ENCODE results near the gene ZBBX. TPM values are rescaled to one million over a fixed set of nuclear protein-coding genes. Genes with fewer than 3 reads are reported as not detected.

ZBBX gene
- total and polyA plus RNA-seq, 9 of the 15 experiments (the other 6 are each of a cell fraction or from before 2014, with no cell fraction given) = not detected

- Histone ChIP-seq H3K9me3 (replicated peaks; ENCODE audit: control insufficient read depth, insufficient read depth, low read depth, low read length) (0 out of 2 replicates have a peak, but pooled peaks cover 2% of the 10 kb centered on the region), H3K79me2 (ENCODE audit: control insufficient read depth, insufficient read depth, low read length) (no peaks in the 10 kb centered on the region), H3K27me3 (ENCODE audit: control insufficient read depth in 2 of 2, insufficient read depth in 2 of 2, low read length in 2 of 2) (no peaks in the 10 kb centered on the region), H3K4me1 (replicated peaks in 1 of 2; ENCODE audit: control insufficient read depth in 2 of 2, insufficient read depth in 2 of 2, low read length in 2 of 2) (no peaks in the 10 kb centered on the region), H3K4me2 (ENCODE audit: insufficient read depth, low read length) (no peak overlapping the region), H3K4me3 (no peak overlapping the region), H4K20me1 (replicated peaks; ENCODE audit: control insufficient read depth, insufficient read depth, low read length) (no peaks in the 10 kb centered on the region), H3K27ac (ENCODE audit: extremely low read depth, low read depth, low read length) (no peak overlapping the region), H3K9me1 (ENCODE audit: control insufficient read depth, insufficient read depth, low read length) (no peaks in the 10 kb centered on the region), H3K9ac (ENCODE audit: insufficient read depth in 1 of 2, low read depth in 2 of 2, low read length in 2 of 2) (no peak overlapping the region), H2AFZ (ENCODE audit: low read depth, low read length) (no peak overlapping the region), H3K36me3 (ENCODE audit: control insufficient read depth, insufficient read depth, low read length) (no peaks in the 10 kb centered on the region)
- POLR2A ChIA-PET = no interaction called here
- CTCF ChIA-PET (ENCODE audit: low intra/inter-chr PET ratio) = no interaction called here
- FAIRE-seq (no peak), ATAC-seq (no peak), DNase-seq (ENCODE audit: extremely low read depth in 1 of 4, low spot score in 3 of 4) (no peak)
- intact Hi-C loops (cut with micrococcal nuclease) = no loop called here
- in situ Hi-C loops (cut with MboI) = no loop called here
- BruUV-seq (replicated peaks) = no TSS peak
- TF ChIP-seq, protein P1, sequence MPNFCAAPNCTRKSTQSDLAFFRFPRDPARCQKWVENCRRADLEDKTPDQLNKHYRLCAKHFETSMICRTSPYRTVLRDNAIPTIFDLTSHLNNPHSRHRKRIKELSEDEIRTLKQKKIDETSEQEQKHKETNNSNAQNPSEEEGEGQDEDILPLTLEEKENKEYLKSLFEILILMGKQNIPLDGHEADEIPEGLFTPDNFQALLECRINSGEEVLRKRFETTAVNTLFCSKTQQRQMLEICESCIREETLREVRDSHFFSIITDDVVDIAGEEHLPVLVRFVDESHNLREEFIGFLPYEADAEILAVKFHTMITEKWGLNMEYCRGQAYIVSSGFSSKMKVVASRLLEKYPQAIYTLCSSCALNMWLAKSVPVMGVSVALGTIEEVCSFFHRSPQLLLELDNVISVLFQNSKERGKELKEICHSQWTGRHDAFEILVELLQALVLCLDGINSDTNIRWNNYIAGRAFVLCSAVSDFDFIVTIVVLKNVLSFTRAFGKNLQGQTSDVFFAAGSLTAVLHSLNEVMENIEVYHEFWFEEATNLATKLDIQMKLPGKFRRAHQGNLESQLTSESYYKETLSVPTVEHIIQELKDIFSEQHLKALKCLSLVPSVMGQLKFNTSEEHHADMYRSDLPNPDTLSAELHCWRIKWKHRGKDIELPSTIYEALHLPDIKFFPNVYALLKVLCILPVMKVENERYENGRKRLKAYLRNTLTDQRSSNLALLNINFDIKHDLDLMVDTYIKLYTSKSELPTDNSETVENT (CRISPR knock-in tag; IDR thresholded peaks at IDR 0.05) = no peak
- TF ChIP-seq CBX8 (IDR thresholded peaks at IDR 0.05; ENCODE audit: borderline replicate concordance, extremely low read depth, low read depth, low read length, poor library complexity, severe bottlenecking) = no peak
- no peak for TF ChIP-seq HMGXB4 (CRISPR knock-in tag; IDR thresholded peaks at IDR 0.05)
- TF ChIP-seq SMARCB1 (IDR thresholded peaks at IDR 0.05; ENCODE audit: insufficient read length, low read depth) = no peak
- TF ChIP-seq, protein P2, sequence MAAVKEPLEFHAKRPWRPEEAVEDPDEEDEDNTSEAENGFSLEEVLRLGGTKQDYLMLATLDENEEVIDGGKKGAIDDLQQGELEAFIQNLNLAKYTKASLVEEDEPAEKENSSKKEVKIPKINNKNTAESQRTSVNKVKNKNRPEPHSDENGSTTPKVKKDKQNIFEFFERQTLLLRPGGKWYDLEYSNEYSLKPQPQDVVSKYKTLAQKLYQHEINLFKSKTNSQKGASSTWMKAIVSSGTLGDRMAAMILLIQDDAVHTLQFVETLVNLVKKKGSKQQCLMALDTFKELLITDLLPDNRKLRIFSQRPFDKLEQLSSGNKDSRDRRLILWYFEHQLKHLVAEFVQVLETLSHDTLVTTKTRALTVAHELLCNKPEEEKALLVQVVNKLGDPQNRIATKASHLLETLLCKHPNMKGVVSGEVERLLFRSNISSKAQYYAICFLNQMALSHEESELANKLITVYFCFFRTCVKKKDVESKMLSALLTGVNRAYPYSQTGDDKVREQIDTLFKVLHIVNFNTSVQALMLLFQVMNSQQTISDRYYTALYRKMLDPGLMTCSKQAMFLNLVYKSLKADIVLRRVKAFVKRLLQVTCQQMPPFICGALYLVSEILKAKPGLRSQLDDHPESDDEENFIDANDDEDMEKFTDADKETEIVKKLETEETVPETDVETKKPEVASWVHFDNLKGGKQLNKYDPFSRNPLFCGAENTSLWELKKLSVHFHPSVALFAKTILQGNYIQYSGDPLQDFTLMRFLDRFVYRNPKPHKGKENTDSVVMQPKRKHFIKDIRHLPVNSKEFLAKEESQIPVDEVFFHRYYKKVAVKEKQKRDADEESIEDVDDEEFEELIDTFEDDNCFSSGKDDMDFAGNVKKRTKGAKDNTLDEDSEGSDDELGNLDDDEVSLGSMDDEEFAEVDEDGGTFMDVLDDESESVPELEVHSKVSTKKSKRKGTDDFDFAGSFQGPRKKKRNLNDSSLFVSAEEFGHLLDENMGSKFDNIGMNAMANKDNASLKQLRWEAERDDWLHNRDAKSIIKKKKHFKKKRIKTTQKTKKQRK (IDR thresholded peaks at IDR 0.05; ENCODE audit: borderline replicate concordance, low read depth, low read length) = no peak
- TF ChIP-seq KLF1 (tag; IDR thresholded peaks at IDR 0.05) = no peak
- no peak for TF ChIP-seq ZNF282 (CRISPR knock-in tag; IDR thresholded peaks at IDR 0.05)
- no peak for TF ChIP-seq KLF16 (IDR thresholded peaks at IDR 0.05)
- TF ChIP-seq JUNB (CRISPR knock-in tag; conservative IDR thresholded peaks at IDR 0.05) = no peak
- TF ChIP-seq, protein P3, sequence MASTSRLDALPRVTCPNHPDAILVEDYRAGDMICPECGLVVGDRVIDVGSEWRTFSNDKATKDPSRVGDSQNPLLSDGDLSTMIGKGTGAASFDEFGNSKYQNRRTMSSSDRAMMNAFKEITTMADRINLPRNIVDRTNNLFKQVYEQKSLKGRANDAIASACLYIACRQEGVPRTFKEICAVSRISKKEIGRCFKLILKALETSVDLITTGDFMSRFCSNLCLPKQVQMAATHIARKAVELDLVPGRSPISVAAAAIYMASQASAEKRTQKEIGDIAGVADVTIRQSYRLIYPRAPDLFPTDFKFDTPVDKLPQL (IDR thresholded peaks at IDR 0.05; ENCODE audit: extremely low read depth, insufficient read length) = no peak
- TF ChIP-seq, protein P4, sequence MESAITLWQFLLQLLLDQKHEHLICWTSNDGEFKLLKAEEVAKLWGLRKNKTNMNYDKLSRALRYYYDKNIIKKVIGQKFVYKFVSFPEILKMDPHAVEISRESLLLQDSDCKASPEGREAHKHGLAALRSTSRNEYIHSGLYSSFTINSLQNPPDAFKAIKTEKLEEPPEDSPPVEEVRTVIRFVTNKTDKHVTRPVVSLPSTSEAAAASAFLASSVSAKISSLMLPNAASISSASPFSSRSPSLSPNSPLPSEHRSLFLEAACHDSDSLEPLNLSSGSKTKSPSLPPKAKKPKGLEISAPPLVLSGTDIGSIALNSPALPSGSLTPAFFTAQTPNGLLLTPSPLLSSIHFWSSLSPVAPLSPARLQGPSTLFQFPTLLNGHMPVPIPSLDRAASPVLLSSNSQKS (CRISPR knock-in tag; IDR thresholded peaks at IDR 0.05) = no peak
- no peak for TF ChIP-seq PTRF (tag; IDR thresholded peaks at IDR 0.05)
- no peak for TF ChIP-seq DNMT1 (IDR thresholded peaks at IDR 0.05)
Measured at GRCh38 chr3:167355446-167355845, 24.7 kb downstream of the ZBBX start.
